Gastroesophageal sphincter (tissue), 4 donors: Measurements from ENCODE around the gene NFIL3. TPM values are rescaled to one million over a fixed set of nuclear protein-coding genes. Genes with fewer than 3 reads are reported as not detected.

ENCODE experiments used
- ATAC-seq: fragments of 150-250 bp; one replicate; pipeline ENCODE4 v1.9.1; 2016; ENCODE audit warnings: mild to moderate bottlenecking, moderate library complexity
- H3K27ac ChIP-seq, 4 donors: fragments of 200-600 bp; sonication (generic) in 3 of 4; 1 replicate in 3 of 4; 2 replicates in 1 of 4; pipeline ENCODE4 v1.5.1; 2016 to 2019
- H3K27me3 ChIP-seq: fragments of 200-600 bp; sonication (generic); one replicate; pipeline ENCODE4 v1.5.1; 2019
- H3K36me3 ChIP-seq, 2 donors: fragments of 200-600 bp; sonication (generic); one replicate each; pipeline ENCODE4 v1.5.1; 2019; ENCODE audit warnings: control low read depth in 1 of 2
- H3K4me1 ChIP-seq, 3 donors: fragments of 200-600 bp; sonication (generic); 1 replicate in 2 of 3; 2 replicates in 1 of 3; pipeline ENCODE4 v1.5.1; 2016 to 2019; ENCODE audit warnings: control low read depth in 2 of 3
- H3K4me3 ChIP-seq, 2 donors: fragments of 200-600 bp; sonication (generic); one replicate each; pipeline ENCODE4 v1.5.1; 2019; ENCODE audit warnings: mild to moderate bottlenecking in 1 of 2, moderate library complexity in 1 of 2
- H3K9me3 ChIP-seq, 3 donors: fragments of 200-600 bp; sonication (generic); one replicate each; pipeline ENCODE4 v1.5.1; 2017 to 2019; ENCODE audit warnings: control low read depth in 2 of 3
- EP300 ChIP-seq: sonication (generic); formaldehyde crosslinking; IDR thresholded peaks from one replicate; pipeline ENCODE4 v1.6.1; 2017; ENCODE audit warnings: antibody characterized with exemption, mild to moderate bottlenecking
- POLR2A ChIP-seq, 2 donors: fragments of 450-650 bp; IDR thresholded peaks; one replicate each; pipeline ENCODE4 v1.6.1; 2017; ENCODE audit warnings: antibody characterized with exemption in 2 of 2, mild to moderate bottlenecking in 2 of 2, moderate library complexity in 1 of 2
- POLR2AphosphoS5 ChIP-seq: sonication (generic); formaldehyde crosslinking; IDR thresholded peaks from one replicate; pipeline ENCODE4 v1.6.1; 2017; ENCODE audit warnings: antibody characterized with exemption
- WGBS, 2 donors: methylation state at CpG; one replicate each; pipeline ENCODE4 v1.1.5; 2018; ENCODE audit warnings: low coverage in 1 of 2; 5-methylcytosine and 5-hydroxymethylcytosine counted together
- total RNA-seq, 4 donors: library from RNA; depleted of rRNA; stranded (reverse); fragments of >200 nt; gene quantifications; one replicate each; pipeline ENCODE4 v1.1.0, GENCODE V29; 2016
- TF ChIP-seq, protein P1 (sequence below), 4 experiments: fragments of 200-600 bp in 2 of 4; fragments of 450-650 bp in 2 of 4; sonication (generic) in 1 of 4; IDR thresholded peaks; one replicate each; pipeline ENCODE4 v1.5.1; 2017 to 2019; ENCODE audit warnings: antibody characterized with exemption in 4 of 4, mild to moderate bottlenecking in 2 of 4, moderate library complexity in 2 of 4

The NFIL3 gene
- total RNA-seq, 4 donors from 2014 or later = 16.8 to 64.8 (median 28.2) TPM

DNA sequence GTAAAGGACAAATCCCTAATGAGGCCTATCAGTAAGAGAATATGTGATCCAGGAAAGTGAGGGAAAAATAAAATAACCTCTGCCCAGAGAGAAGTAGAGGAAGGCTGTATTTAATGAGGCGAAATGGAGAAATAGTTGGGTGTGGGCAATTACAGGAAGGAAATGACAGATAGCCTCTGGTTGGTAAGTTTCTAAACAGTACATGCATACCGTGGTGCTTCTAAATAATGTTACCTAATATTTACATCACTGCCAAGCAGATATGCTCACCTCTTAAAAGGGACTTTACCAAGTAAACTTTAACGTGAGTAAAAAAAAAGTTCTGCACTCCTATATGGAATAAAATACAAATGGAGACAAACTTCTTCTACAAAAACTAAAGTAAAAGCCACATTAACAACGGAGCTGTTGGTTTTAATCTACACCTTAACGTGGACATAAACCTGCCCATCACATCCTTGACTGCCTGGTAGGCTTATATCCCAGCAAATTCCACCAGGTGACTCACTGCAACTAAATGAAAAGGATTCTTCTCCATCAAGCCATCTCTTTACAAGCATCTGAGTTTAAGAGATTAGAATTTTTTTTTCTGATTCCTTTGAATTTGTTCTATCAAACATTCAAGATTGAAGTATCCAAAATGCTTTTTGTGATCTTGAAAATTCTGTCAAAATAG lies 12.4 kb downstream of the NFIL3 start:
- Histone ChIP-seq H3K4me1 (peaks cover 0 to 16% (median 0%) of the 10 kb centered on the region in 3 donors), H3K4me3 (no peak overlapping the region), H3K27ac (no peak overlapping the region), H3K36me3 (peaks cover 9 to 37% of the 10 kb centered on the region in 2 donors), H3K27me3 (no peaks in the 10 kb centered on the region), H3K9me3 (no peaks in the 10 kb centered on the region)
- ATAC-seq = no peak
- TF ChIP-seq POLR2A (IDR thresholded peaks at IDR 0.05) (no peak), EP300 (no peak), POLR2AphosphoS5 (no peak)
- TF ChIP-seq, protein P1, sequence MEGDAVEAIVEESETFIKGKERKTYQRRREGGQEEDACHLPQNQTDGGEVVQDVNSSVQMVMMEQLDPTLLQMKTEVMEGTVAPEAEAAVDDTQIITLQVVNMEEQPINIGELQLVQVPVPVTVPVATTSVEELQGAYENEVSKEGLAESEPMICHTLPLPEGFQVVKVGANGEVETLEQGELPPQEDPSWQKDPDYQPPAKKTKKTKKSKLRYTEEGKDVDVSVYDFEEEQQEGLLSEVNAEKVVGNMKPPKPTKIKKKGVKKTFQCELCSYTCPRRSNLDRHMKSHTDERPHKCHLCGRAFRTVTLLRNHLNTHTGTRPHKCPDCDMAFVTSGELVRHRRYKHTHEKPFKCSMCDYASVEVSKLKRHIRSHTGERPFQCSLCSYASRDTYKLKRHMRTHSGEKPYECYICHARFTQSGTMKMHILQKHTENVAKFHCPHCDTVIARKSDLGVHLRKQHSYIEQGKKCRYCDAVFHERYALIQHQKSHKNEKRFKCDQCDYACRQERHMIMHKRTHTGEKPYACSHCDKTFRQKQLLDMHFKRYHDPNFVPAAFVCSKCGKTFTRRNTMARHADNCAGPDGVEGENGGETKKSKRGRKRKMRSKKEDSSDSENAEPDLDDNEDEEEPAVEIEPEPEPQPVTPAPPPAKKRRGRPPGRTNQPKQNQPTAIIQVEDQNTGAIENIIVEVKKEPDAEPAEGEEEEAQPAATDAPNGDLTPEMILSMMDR (IDR thresholded peaks at IDR 0.05) = no peak
- 45 to 54% methylated on average over 5 of the region's 5 CpGs for whole genome bisulfite sequencing, 2 donors

DNA sequence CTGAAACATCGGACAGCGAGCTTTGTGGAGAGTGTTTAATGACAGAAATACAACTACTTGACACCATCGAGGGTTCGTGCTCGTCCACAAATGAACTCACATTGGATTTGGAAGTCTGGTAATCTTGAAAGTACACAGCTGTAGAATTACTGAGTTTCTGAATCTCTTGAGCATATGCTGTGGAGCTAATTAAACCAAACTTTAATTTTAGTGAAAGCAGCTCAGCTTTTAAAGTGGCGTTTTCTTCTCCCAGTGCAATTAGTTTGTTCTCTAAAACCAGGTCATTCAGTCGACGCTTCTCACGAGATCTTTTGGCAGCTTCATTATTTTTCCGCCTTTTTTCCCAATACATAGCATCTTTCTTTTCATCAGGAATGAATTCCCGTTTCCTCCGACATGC lies 13.5 kb downstream of the NFIL3 start:
- Histone ChIP-seq H3K4me3 (no peak overlapping the region), H3K27ac (no peak overlapping the region), H3K27me3 (no peaks in the 10 kb centered on the region), H3K4me1 (peaks cover 0 to 10% (median 0%) of the 10 kb centered on the region in 3 donors), H3K9me3 (no peaks in the 10 kb centered on the region), H3K36me3 (peaks cover 9 to 37% of the 10 kb centered on the region in 2 donors)
- no peak for ATAC-seq
- no peak for TF ChIP-seq EP300
- 91 to 100% methylated on average over 2 to 12 of the region's 12 CpGs for WGBS, 2 donors

DNA sequence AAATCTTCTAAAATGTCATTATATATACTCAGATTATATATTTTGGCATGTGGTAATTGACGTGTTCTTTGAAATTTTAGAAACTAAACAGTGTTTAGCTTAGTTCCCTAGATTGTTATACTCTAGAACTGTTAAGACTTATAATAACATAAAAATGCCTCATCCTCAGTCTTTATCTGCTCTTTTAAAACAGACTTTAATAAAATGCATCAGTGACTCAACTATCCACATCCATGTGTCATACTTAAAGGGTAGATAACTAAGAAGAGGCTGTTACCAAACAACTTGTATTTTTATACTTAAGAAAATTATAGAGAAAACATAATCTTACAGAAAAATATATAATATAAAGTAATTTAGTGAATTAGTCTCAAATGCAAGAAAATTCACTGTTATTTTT lies 15.2 kb downstream of the NFIL3 start:
- no peaks in the 10 kb centered on the region for H3K9me3 ChIP-seq
- no peak overlapping the region for H3K27ac ChIP-seq
- 96 to 100% methylated on average over 1 of the region's 1 CpG for WGBS, 2 donors
- H3K27me3 ChIP-seq = no peaks in the 10 kb centered on the region
- TF ChIP-seq, protein P1 (IDR thresholded peaks at IDR 0.05) = no peak
- TF ChIP-seq EP300 = no peak
- TF ChIP-seq POLR2AphosphoS5 = no peak
- no peak for TF ChIP-seq POLR2A (IDR thresholded peaks at IDR 0.05)
- ATAC-seq = no peak
- peaks cover 9 to 37% of the 10 kb centered on the region in 2 donors for H3K36me3 ChIP-seq
- H3K4me1 ChIP-seq = peaks cover 0 to 8% (median 0%) of the 10 kb centered on the region in 3 donors
- no peak overlapping the region for H3K4me3 ChIP-seq

DNA sequence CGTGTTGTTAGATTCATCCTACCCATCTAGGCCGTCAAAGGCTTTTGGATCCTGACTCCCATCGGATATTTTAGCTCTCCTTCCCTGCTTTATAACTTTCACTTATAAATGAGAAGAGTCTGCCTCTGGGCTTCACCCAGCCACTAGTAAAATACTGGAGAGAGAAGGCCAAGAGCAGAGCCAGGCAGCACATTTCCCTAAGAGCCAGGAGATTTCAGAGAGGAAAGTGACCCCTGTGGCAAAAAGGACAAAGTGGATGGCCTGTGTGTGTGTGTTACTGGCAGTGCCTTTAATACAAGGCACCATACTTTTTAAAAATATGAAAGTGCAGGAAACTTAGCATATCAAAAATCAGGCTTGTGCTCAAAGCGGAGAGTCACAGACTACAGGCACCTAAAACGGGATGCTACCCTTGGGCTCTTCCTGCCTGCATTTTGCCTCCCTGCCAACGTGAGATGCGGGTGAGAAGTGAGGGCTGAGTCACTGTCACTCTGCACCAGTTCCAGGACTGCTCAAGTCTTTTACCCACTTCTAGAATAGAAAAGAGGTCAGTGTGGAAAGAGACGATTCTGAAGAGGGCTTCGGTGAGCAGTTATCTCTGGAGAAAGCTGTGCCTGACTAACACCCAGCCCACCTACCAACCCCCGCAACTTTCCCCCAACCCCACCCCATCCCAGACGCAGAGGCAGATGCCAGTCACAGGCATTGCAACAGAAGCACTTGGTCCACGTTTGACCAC lies 15.9 kb downstream of the NFIL3 start:
- Histone ChIP-seq H3K27me3 (no peaks in the 10 kb centered on the region), H3K9me3 (no peaks in the 10 kb centered on the region), H3K27ac (no peak overlapping the region), H3K36me3 (peaks cover 9 to 37% of the 10 kb centered on the region in 2 donors), H3K4me3 (no peak overlapping the region), H3K4me1 (peaks cover 0 to 8% (median 0%) of the 10 kb centered on the region in 3 donors)
- TF ChIP-seq, protein P1 (IDR thresholded peaks at IDR 0.05) = no peak
- TF ChIP-seq EP300 (no peak), POLR2A (IDR thresholded peaks at IDR 0.05) (no peak), POLR2AphosphoS5 (no peak)
- no peak for ATAC-seq
- WGBS, 2 donors = 80 to 96% methylated on average over 7 to 11 of the region's 12 CpGs

DNA sequence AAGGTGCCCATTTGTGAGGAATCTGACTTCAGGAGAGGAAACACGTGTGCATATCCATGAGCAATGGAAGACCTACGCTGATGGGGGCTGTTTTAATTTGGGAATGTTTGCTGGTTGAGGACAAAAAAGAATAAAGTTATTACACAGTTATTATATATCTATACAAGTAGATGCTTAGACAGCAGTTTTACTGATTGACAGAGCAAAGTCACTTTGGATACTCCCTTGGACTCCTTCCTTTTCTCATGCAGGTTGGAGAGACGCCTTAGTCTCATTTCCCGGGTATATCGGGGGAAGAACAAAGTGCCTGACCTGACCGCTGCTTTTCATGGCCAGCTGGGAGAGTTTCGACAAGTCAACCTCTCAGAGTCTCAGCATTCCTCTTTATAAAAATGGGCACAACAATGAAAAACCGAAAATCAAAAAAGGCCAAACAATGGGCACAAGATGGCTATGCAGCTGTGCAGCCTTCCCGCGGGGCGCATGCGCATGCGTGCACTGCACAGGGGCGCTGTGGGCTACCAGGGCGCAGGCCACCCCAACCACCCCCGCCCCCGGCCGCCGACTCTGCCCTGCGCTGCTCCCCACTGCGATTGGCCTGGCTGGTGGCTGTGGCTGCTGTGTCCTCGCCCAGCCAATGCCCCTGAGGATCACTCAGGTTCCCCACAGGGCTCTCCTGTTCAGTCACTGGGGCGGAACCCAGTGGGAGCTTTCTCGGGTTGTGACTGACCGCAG lies 18.1 kb downstream of the NFIL3 start:
- 92% methylated on average over 5 to 18 of the region's 25 CpGs for WGBS, 2 donors
- TF ChIP-seq POLR2A (IDR thresholded peaks at IDR 0.05) (no peak), EP300 (no peak)
- Histone ChIP-seq H3K4me3 (no peak overlapping the region), H3K4me1 (peaks cover 0 to under 1% (median 0%) of the 10 kb centered on the region in 3 donors), H3K36me3 (peaks cover 9 to 36% of the 10 kb centered on the region in 2 donors), H3K27ac (no peak overlapping the region), H3K9me3 (no peaks in the 10 kb centered on the region), H3K27me3 (no peaks in the 10 kb centered on the region)
- no peak for ATAC-seq
